Naive thymus-derived CD4-positive, alpha-beta T cell (primary cell): ENCODE results near the gene SPATA1. TPM values are rescaled to one million over a fixed set of nuclear protein-coding genes. Genes with fewer than 3 reads are reported as not detected.

Experiments used
- ATAC-seq: fragments of 150-1000 bp; cut with Tn5 transposase; 2 replicates; pipeline ENCODE4 v1.10.0; 2021; ENCODE audit warnings: mild to moderate bottlenecking, moderate library complexity
- CTCF ChIA-PET: fragments of 350-600 bp; sonication (Branson Sonifier 250); formaldehyde crosslinking; loops from one replicate; lab custom pipeline; 2021; ENCODE audit warnings: antibody characterized with exemption; lab: Charles Lee
- POLR2A ChIA-PET: fragments of 350-600 bp; sonication (Branson Sonifier 250); formaldehyde crosslinking; loops from one replicate; lab custom pipeline; 2021; ENCODE audit warnings: antibody characterized with exemption, inconsistent platforms; lab: Charles Lee
- DNase-seq, 9 donors: peaks; one replicate each; pipeline versions ENCODE4 v3.0.0 to v3.0.0-alpha.2; 2020 to 2022; ENCODE audit warnings: mixed read lengths in 1 of 9
- H3K27ac ChIP-seq: one replicate; pipeline ENCODE4 v1.7.0; 2013; ENCODE audit warnings: mild to moderate bottlenecking, low read depth, low read length, moderate library complexity
- H3K27me3 ChIP-seq, 2 donors: one replicate each; pipeline ENCODE4 v1.7.0; 2013; ENCODE audit warnings: low read length in 2 of 2, mild to moderate bottlenecking in 2 of 2, moderate library complexity in 2 of 2; ENCODE audit not compliant: control insufficient read depth in 2 of 2, insufficient read depth in 2 of 2
- H3K36me3 ChIP-seq, 3 experiments: 1 replicate in 2 of 3; 2 replicates in 1 of 3; pipeline ENCODE4 v1.7.0; 2013; ENCODE audit warnings: low read length in 3 of 3, mild to moderate bottlenecking in 3 of 3, moderate library complexity in 1 of 3; ENCODE audit not compliant: insufficient read depth in 3 of 3, control insufficient read depth in 2 of 3
- H3K4me1 ChIP-seq, 2 donors: one replicate each; pipeline ENCODE4 v1.7.0; 2013; ENCODE audit warnings: low read length in 2 of 2, mild to moderate bottlenecking in 2 of 2, moderate library complexity in 1 of 2; ENCODE audit not compliant: control insufficient read depth in 2 of 2, insufficient read depth in 2 of 2
- H3K4me3 ChIP-seq: 2 replicates; pipeline ENCODE4 v1.7.0; 2013; ENCODE audit warnings: mild to moderate bottlenecking, low read length
- H3K9me3 ChIP-seq, 3 experiments: 1 replicate in 2 of 3; 2 replicates in 1 of 3; pipeline ENCODE4 v1.7.0; 2013; ENCODE audit warnings: low read length in 3 of 3; ENCODE audit not compliant: control insufficient read depth in 2 of 3
- H3K27ac Mint-ChIP-seq, 9 donors: one replicate each; pipeline ENCODE4 v1.8.0; 2020 to 2022; ENCODE audit warnings: mixed read lengths in 9 of 9, mild to moderate bottlenecking in 8 of 9, moderate library complexity in 5 of 9, inconsistent platforms in 2 of 9
- H3K27me3 Mint-ChIP-seq, 5 donors: one replicate each; pipeline ENCODE4 v1.8.0; 2021 to 2022; ENCODE audit warnings: mixed read lengths in 5 of 5, mild to moderate bottlenecking in 1 of 5
- H3K36me3 Mint-ChIP-seq, 5 donors: one replicate each; pipeline ENCODE4 v1.8.0; 2020 to 2022; ENCODE audit warnings: mixed read lengths in 5 of 5, mild to moderate bottlenecking in 3 of 5, inconsistent platforms in 1 of 5
- H3K4me1 Mint-ChIP-seq, 7 donors: one replicate each; pipeline ENCODE4 v1.8.0; 2020 to 2022; ENCODE audit warnings: mixed read lengths in 7 of 7, mild to moderate bottlenecking in 3 of 7, inconsistent platforms in 1 of 7
- H3K4me3 Mint-ChIP-seq, 10 donors: one replicate each; pipeline ENCODE4 v1.8.0; 2020 to 2022; ENCODE audit warnings: mild to moderate bottlenecking in 10 of 10, mixed read lengths in 10 of 10, moderate library complexity in 6 of 10, inconsistent platforms in 2 of 10
- H3K9me3 Mint-ChIP-seq, 11 donors: one replicate each; pipeline ENCODE4 v1.8.0; 2020 to 2022; ENCODE audit warnings: mixed read lengths in 11 of 11, mild to moderate bottlenecking in 4 of 11, inconsistent platforms in 1 of 11, moderate library complexity in 1 of 11
- intact Hi-C, 2 donors: fragments of 100-400 bp; cut with micrococcal nuclease; formaldehyde crosslinking; loops; one replicate each; pipeline ENCODE4 v1.15.1; 2023
- polyA plus RNA-seq, 2 donors: library from polyadenylated mRNA; unstranded; fragments of 300-500 nt; fragmentation: Illumina TruSeq; gene quantifications; one replicate each; pipeline ENCODE4 v1.2.3, GENCODE V29; 2021
- total RNA-seq, 6 experiments: library from RNA in 5 of 6; stranded (reverse) in 5 of 6; gene quantifications; 1 replicate in 5 of 6; 2 replicates in 1 of 6; pipeline ENCODE4 v1.2.3 and lab custom pipeline; 2021 to 2026

Gene SPATA1
- total and polyA plus RNA-seq, 7 experiments from 2014 or later, result 1.7 to 3.6 (median 2.2) TPM; not detected in 3

DNA sequence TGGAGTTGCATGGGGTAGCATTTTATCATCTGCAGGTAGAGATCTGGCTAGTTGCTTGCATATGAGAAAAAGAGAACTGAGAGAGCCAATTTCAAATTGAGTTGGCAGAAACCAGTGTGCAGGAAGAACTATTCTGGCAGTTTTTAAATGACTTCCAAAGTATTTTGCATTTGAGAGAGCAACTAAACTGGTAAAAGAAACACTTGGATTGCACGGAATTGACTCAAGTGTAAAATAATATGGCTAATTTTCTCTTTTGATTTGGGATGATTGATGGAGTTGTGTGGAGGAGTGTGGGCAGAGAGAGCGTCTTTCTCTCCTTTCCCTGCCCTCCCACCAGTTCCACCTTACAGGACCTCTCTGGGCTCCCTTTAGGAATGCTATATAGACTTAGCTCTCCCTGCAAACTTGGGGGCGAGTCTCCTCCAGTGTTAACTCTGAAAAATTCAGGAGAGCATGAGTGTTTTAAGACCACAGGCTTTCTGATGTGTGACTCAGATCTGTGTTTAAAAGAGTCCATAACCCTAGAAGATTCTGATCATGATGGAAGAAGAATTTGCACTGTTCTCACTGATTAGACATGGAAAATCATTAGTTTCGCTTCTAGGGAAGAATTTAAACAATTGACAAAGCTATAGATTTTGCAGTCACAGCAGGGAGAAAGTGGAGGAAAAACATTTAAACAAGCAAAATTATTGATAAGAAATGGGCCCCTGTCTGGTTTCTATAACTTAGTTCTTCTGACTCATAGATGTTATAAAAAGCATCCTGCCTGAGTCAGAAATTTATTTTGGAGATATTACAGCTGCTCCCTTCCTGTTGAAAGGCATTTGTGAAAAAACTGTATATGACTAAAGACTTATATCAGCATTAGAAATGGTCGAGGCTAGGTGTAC lies 92.9 kb downstream of the SPATA1 start:
- ChIA-PET CTCF (no interaction called here), POLR2A (no interaction called here)
- Histone ChIP-seq H3K4me1 (no peaks in the 10 kb centered on the region), H3K9me3 (peaks cover 0 to 3% (median 0%) of the 10 kb centered on the region in 3 experiments), H3K4me3 (no peak overlapping the region), H3K27me3 (no peaks in the 10 kb centered on the region), H3K36me3 (no peaks in the 10 kb centered on the region), H3K27ac (no peak overlapping the region)
- Mint-ChIP-seq H3K27ac (peak overlapping the region in 2 of 9 donors; percentile 10 to 60), H3K36me3 (peaks cover 0 to 7% (median 5%) of the 10 kb centered on the region in 5 donors), H3K4me3 (peak overlapping the region in 1 of 10 donors; percentile 2), H3K9me3 (peaks cover 0 to 23% (median 6%) of the 10 kb centered on the region in 11 donors), H3K27me3 (no peaks in the 10 kb centered on the region), H3K4me1 (peaks cover 0 to 11% (median 1%) of the 10 kb centered on the region in 7 donors)
- DNase-seq (no peak), ATAC-seq (no peak)
- intact Hi-C loops, result no loop called here

- H3K27ac Mint-ChIP-seq, result no peak overlapping the region
- peaks cover 0 to 11% (median 1%) of the 10 kb centered on the region in 7 donors for H3K4me1 Mint-ChIP-seq
- CTCF ChIA-PET, result no interaction called here
- Histone ChIP-seq H3K4me1 (no peaks in the 10 kb centered on the region), H3K9me3 (peaks cover 0 to 20% (median 2%) of the 10 kb centered on the region in 3 experiments), H3K4me3 (no peak overlapping the region), H3K36me3 (no peaks in the 10 kb centered on the region), H3K27ac (no peak overlapping the region), H3K27me3 (no peaks in the 10 kb centered on the region)
- no peak overlapping the region for H3K4me3 Mint-ChIP-seq
- ATAC-seq (no peak), DNase-seq (no peak)
- intact Hi-C loops, result no loop called here
- POLR2A ChIA-PET, result interaction anchor here (0.6 to 1.2 kb wide), 2 partner anchors 27 to 106 kb away, joined by 3 to 5 read pairs; no protein-coding TSS in a partner anchor
- H3K36me3 Mint-ChIP-seq, result peaks cover under 1 to 16% (median 11%) of the 10 kb centered on the region in 5 donors
- no peaks in the 10 kb centered on the region for H3K27me3 Mint-ChIP-seq
- H3K9me3 Mint-ChIP-seq, result peaks cover under 1 to 37% (median 16%) of the 10 kb centered on the region in 11 donors
These were observed 94.6 kb downstream of the SPATA1 start for GRCh38 chr1:84600796-84601195.

DNA sequence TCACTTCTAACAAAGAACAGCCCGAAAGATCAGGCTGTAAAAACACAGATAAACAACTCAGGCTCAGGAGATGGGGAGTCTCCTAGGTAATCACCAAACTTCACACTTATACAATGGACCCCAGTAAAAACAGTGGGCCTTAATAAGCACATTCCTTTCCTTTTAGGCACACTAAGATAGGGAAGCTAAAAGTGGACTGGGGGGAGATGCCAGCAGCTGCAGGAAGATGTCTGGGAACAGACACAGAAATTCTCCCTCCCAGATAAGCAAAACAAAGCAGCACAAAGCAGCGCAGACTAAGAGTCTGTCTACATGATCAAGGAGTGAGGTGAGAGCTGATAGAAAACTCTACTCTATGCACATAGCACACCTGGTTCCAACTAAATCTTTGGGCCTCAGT lies 97.0 kb downstream of the SPATA1 start:
- Mint-ChIP-seq H3K27me3 (peaks cover 0 to 5% (median 0%) of the 10 kb centered on the region in 5 donors), H3K27ac (peak overlapping the region in 2 of 9 donors; percentile 38 to 50), H3K4me3 (no peak overlapping the region), H3K9me3 (peaks cover 10 to 60% (median 29%) of the 10 kb centered on the region in 11 donors), H3K4me1 (peaks cover 0 to 11% (median 1%) of the 10 kb centered on the region in 7 donors), H3K36me3 (peaks cover 8 to 25% (median 20%) of the 10 kb centered on the region in 5 donors)
- CTCF ChIA-PET, result no interaction called here
- intact Hi-C loops, result no loop called here
- ATAC-seq (no peak), DNase-seq (no peak)
- Histone ChIP-seq H3K36me3 (no peaks in the 10 kb centered on the region), H3K4me3 (no peak overlapping the region), H3K9me3 (peaks cover 0 to 29% (median 3%) of the 10 kb centered on the region in 3 experiments), H3K27me3 (no peaks in the 10 kb centered on the region), H3K4me1 (no peaks in the 10 kb centered on the region), H3K27ac (no peak overlapping the region)
- POLR2A ChIA-PET, result no interaction called here

DNA sequence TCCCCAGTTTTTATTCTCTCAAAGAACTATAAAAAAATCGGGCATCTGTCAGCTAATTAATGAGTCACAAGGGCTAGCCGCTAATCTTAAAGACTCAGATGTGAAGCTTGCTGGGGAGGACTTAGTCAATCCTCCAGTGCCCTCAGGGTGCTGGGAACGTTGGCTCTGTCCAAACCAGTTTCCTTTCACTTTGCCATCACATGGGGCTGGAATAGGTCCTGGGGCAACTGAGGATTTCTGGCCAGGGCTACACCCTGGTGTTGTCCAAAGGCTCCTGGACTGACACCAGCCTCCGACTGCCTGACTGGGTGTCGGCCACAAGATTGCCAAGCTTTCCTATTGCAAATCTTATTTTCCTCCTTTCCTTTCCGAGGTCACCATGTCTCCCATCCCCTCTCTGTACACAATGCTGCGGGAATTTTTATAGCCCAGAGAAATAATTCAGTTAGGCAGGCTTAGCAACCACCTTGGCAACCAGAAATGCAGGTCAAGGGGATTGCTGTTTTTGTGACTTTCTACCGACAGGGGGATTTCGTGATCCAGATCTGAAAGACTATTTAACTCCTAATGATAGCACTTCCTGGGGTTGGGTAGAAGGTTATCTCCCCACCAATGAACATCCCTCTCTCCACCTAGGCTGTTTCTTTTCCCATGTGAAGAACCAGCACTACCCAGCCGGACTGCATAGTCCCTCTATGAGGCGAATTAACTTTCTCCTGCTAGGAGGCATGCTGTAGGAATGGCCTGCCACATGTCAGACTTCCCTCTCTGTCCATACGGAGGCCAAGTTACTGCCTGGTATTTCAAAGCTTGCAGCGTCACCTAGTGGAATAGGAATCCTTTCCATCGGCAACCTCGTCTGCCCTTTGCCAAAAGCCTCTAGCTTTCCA lies 98.0 kb downstream of the SPATA1 start:
- DNase-seq (no peak), ATAC-seq (no peak)
- Mint-ChIP-seq H3K27ac (no peak overlapping the region), H3K4me3 (no peak overlapping the region), H3K36me3 (peaks cover 8 to 25% (median 20%) of the 10 kb centered on the region in 5 donors), H3K27me3 (peaks cover 0 to 5% (median 0%) of the 10 kb centered on the region in 5 donors), H3K4me1 (peaks cover 0 to 7% (median 1%) of the 10 kb centered on the region in 7 donors), H3K9me3 (peaks cover 10 to 60% (median 29%) of the 10 kb centered on the region in 11 donors)
- Histone ChIP-seq H3K4me3 (no peak overlapping the region), H3K27me3 (no peaks in the 10 kb centered on the region), H3K27ac (no peak overlapping the region), H3K36me3 (no peaks in the 10 kb centered on the region), H3K4me1 (no peaks in the 10 kb centered on the region), H3K9me3 (peaks cover 0 to 29% (median 3%) of the 10 kb centered on the region in 3 experiments)
- intact Hi-C loops, result no loop called here
- CTCF ChIA-PET, result no interaction called here
- POLR2A ChIA-PET, result no interaction called here

DNA sequence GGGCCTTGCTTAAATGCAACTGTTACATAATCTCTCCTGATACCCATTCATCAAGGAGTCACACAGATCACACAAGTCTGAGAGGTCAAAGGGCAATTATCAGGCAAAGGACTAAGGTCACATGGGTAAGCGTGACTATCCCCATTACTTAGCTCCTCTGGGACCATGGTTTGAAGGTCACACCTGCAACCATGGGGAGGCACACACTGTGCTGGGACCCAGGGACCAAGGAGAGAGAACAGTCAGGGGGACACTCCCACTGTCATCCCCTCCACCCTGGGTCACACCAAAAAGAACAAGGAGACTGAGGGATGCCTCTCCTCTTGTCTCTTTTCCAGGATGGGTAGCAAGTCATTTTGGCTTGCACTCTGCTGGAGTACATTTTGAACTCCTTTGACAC lies 99.0 kb downstream of the SPATA1 start:
- Histone ChIP-seq H3K4me3 (no peak overlapping the region), H3K27ac (no peak overlapping the region), H3K9me3 (peaks cover 0 to 29% (median 3%) of the 10 kb centered on the region in 3 experiments), H3K4me1 (no peaks in the 10 kb centered on the region), H3K36me3 (no peaks in the 10 kb centered on the region), H3K27me3 (no peaks in the 10 kb centered on the region)
- Mint-ChIP-seq H3K27me3 (peaks cover 0 to 5% (median 0%) of the 10 kb centered on the region in 5 donors), H3K36me3 (peaks cover 8 to 25% (median 20%) of the 10 kb centered on the region in 5 donors), H3K9me3 (peaks cover 10 to 60% (median 29%) of the 10 kb centered on the region in 11 donors), H3K27ac (no peak overlapping the region), H3K4me3 (no peak overlapping the region), H3K4me1 (no peaks in the 10 kb centered on the region)
- intact Hi-C loops, result no loop called here
- DNase-seq (no peak), ATAC-seq (no peak)
- CTCF ChIA-PET, result interaction anchor here (0.6 kb wide), 1 partner anchor 660 kb away, joined by 4 read pairs; no protein-coding TSS in a partner anchor
- POLR2A ChIA-PET, result no interaction called here

DNA sequence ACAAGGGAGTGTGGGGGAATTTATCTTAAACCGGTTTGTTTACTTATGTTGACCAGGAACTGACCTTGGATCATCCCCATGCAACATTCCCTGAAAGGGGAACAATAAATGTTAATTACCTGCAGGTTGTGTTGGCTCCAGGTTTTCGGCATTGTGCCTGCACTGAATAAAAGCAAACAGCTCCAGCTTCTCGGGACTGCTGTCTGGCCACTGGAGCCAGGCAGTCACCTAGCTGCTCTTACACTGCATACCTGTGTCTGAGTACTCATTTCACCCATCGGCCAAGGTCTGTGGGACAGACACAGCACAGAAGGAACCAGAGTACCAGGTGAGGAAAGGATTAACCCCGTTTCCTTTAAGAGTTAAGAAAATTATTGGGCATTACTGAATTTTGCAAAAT lies 100.8 kb downstream of the SPATA1 start:
- POLR2A ChIA-PET, result interaction anchor here (0.6 to 1.6 kb wide), 2 partner anchors 35 to 95 kb away, joined by 3 to 5 read pairs; no protein-coding TSS in a partner anchor
- H3K27me3 Mint-ChIP-seq, result peaks cover 0 to 5% (median 0%) of the 10 kb centered on the region in 5 donors

More for the DNA sequence above, 100.8 kb downstream of the SPATA1 start:
- Histone ChIP-seq H3K27me3 (no peaks in the 10 kb centered on the region), H3K4me1 (peaks cover 0 to 2% of the 10 kb centered on the region in 2 donors), H3K27ac (no peak overlapping the region), H3K9me3 (peaks cover 0 to 29% (median 3%) of the 10 kb centered on the region in 3 experiments), H3K4me3 (no peak overlapping the region), H3K36me3 (no peaks in the 10 kb centered on the region)
- DNase-seq, result no peak
- Mint-ChIP-seq H3K4me1 (peaks cover 2 to 13% (median 8%) of the 10 kb centered on the region in 7 donors), H3K36me3 (peaks cover 8 to 24% (median 20%) of the 10 kb centered on the region in 5 donors), H3K4me3 (no peak overlapping the region), H3K27ac (no peak overlapping the region), H3K9me3 (peaks cover 10 to 60% (median 31%) of the 10 kb centered on the region in 11 donors)
- intact Hi-C loops, result no loop called here
- ATAC-seq, result no peak
- CTCF ChIA-PET, result no interaction called here
